K562 (cell line): ENCODE measurements around the gene SHISA8. TPM values are rescaled to one million over a fixed set of nuclear protein-coding genes. Genes with fewer than 3 reads are reported as not detected.

Source experiments
- BMI1 ChIP-seq: fragments of 150-350 bp; IDR thresholded peaks from 2 replicates; pipeline ENCODE4 v1.6.1; 2014; ENCODE audit warnings: low read length
- E2F6 ChIP-seq, 2 experiments: IDR thresholded peaks; 2 replicates each; pipeline ENCODE4 v1.6.1; 2011; ENCODE audit warnings: borderline replicate concordance in 1 of 2, control low read depth in 1 of 2, low read depth in 1 of 2, low read length in 1 of 2, mild to moderate bottlenecking in 1 of 2, mixed read lengths in 1 of 2, moderate library complexity in 1 of 2; ENCODE audit not compliant: insufficient read depth in 1 of 2, insufficient read length in 1 of 2, poor library complexity in 1 of 2, severe bottlenecking in 1 of 2; ENCODE audit errors: extremely low read depth in 1 of 2
- NFE2L1 ChIP-seq: fragments of 450-650 bp; IDR thresholded peaks from 2 replicates; pipeline ENCODE4 v1.6.1; 2016; ENCODE audit warnings: missing genetic modification characterization, low read depth, mild to moderate bottlenecking, missing compliant biosample characterization, moderate library complexity, borderline replicate concordance
- PATZ1 ChIP-seq: fragments of 250-450 bp; sonication (Bioruptor Pico); IDR thresholded peaks from 2 replicates; pipeline ENCODE4 v1.5.0; 2020; ENCODE audit warnings: mild to moderate bottlenecking, borderline replicate concordance
- PHF8 ChIP-seq: fragments of 200-600 bp; sonication (generic); IDR thresholded peaks from 2 replicates; pipeline ENCODE4 v1.6.1; 2012; ENCODE audit warnings: mixed run types, mild to moderate bottlenecking, inconsistent platforms, low read length, moderate library complexity, borderline replicate concordance
- TARDBP ChIP-seq: fragments of 450-650 bp; IDR thresholded peaks from 2 replicates; pipeline ENCODE4 v1.6.1; 2016
- VEZF1 ChIP-seq: fragments of 200-800 bp; sonication (Bioruptor generic); IDR thresholded peaks from 2 replicates; pipeline ENCODE4 v1.6.1; 2017; ENCODE audit warnings: missing genetic modification characterization, missing compliant biosample characterization
- ZBTB2 ChIP-seq: fragments of 450-650 bp; IDR thresholded peaks from 2 replicates; pipeline ENCODE4 v1.6.1; 2016; ENCODE audit warnings: antibody characterized with exemption
- ZBTB7A ChIP-seq: IDR thresholded peaks from 2 replicates; pipeline ENCODE4 v1.6.1; 2011; ENCODE audit warnings: low read depth, mild to moderate bottlenecking, low read length, moderate library complexity, borderline replicate concordance; ENCODE audit not compliant: control insufficient read depth
- ZBTB8A ChIP-seq: fragments of 450-650 bp; IDR thresholded peaks from 2 replicates; pipeline ENCODE4 v1.6.1; 2018; ENCODE audit warnings: mild to moderate bottlenecking, moderate library complexity; ENCODE audit not compliant: partially characterized antibody
- ZNF121 ChIP-seq: sonication (generic); formaldehyde crosslinking; conservative IDR thresholded peaks from 2 replicates; pipeline ENCODE4 v1.8.0; 2022; ENCODE audit warnings: missing genetic modification reagents
- ZNF23 ChIP-seq: fragments of 250-450 bp; sonication (Bioruptor Pico); IDR thresholded peaks from 2 replicates; pipeline ENCODE4 v1.4.0; 2020; ENCODE audit warnings: mild to moderate bottlenecking
- ZNF511 ChIP-seq: sonication (generic); formaldehyde crosslinking; IDR thresholded peaks from 2 replicates; pipeline ENCODE4 v1.8.0; 2022; ENCODE audit warnings: mild to moderate bottlenecking, missing genetic modification reagents
- ZNF592 ChIP-seq: fragments of 450-650 bp; IDR thresholded peaks from 2 replicates; pipeline ENCODE4 v1.6.1; 2017; ENCODE audit warnings: antibody characterized with exemption, mild to moderate bottlenecking
- polyA plus RNA-seq, 8 experiments: library from polyadenylated mRNA; depleted of rRNA in 4 of 8; stranded (reverse) in 5 of 8; unstranded in 3 of 8; fragments of >200 nt; fragmentation: Nextera tagmentation in 2 of 8; fragmentation: Illumina TruSeq in 1 of 8; extraction: Ambion mirVana in 2 of 8; extraction: Trizol in 1 of 8; gene quantifications; 2 replicates each; pipeline versions ENCODE4 v1.2.1 to v1.2.3, GENCODE V29; 2011 to 2014; ENCODE audit warnings: inconsistent platforms in 1 of 8, missing spikeins in 1 of 8
- total RNA-seq, 7 experiments: library from RNA; depleted of rRNA in 6 of 7; stranded (reverse); fragments of >200 nt in 6 of 7; fragmentation: Illumina TruSeq in 2 of 7; extraction: Trizol in 2 of 7; gene quantifications; 2 replicates each; pipeline versions ENCODE4 v1.2.1 to v1.2.3, GENCODE V29; 2011 to 2021; ENCODE audit warnings: low replicate concordance in 1 of 7

Gene SHISA8
- total and polyA plus RNA-seq, 9 of the 15 experiments (the other 6 are each of a cell fraction or from before 2014, with no cell fraction given), result 0.07 to 3.3 (median 1.1) TPM; not detected in 4

GRCh38 chr22:41946629-41947423 is 32.0 kb upstream of the SHISA8 start, which contains the start of gene CENPM (continued):
- no peak for TF ChIP-seq ZBTB2
- TF ChIP-seq NFE2L1 (tag), result no peak
- TF ChIP-seq PHF8, result peak; percentile 78; the same call in 1 of the 2 replicates
- TF ChIP-seq E2F6 (IDR thresholded peaks at IDR 0.05; ENCODE audit: borderline replicate concordance in 1 of 2, extremely low read depth in 1 of 2, insufficient read depth in 1 of 2, insufficient read length in 1 of 2, low read depth in 1 of 2, low read length in 1 of 2, poor library complexity in 1 of 2, severe bottlenecking in 1 of 2), result peak; percentile 85 to 94
- 0 out of 2 replicates have a peak, but pooled peaks have one; percentile 22 for TF ChIP-seq ZNF592
- TF ChIP-seq ZNF121 (CRISPR knock-in tag), result peak; percentile 45; the same call in 1 of the 2 replicates
- no peak for TF ChIP-seq PATZ1
- no peak for TF ChIP-seq BMI1
- peak; percentile 31; the same call in 1 of the 2 replicates for TF ChIP-seq VEZF1 (CRISPR knock-in tag)
- TF ChIP-seq ZBTB8A, result no peak
- no peak for TF ChIP-seq ZNF23 (CRISPR knock-in tag)
- peak; percentile 29; the same call in 1 of the 2 replicates for TF ChIP-seq ZNF511 (CRISPR knock-in tag)
- no peak for TF ChIP-seq TARDBP
- peak; percentile 69 for TF ChIP-seq ZBTB7A
